ENCODE data around the gene STX19.

DNA sequence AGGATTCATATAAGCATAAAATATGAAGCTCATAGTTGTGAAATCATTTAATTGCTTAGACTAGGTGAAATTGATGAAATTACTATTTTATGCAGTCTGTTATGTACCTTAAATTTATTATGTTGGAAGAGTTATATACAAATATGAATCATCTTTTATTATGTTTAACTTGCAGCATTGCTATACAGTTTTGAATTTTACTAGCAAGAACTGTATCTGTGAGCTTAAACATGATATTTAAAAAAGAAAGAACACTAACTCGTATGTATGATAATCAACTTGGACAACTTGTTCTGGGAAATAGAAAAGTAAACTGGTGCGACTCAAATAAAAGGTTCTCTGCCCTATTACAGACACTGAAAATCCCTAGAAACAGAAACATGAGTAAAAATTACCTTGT, 1.8 kb downstream of the STX19 start:
- TF ChIP-seq, protein P1, sequence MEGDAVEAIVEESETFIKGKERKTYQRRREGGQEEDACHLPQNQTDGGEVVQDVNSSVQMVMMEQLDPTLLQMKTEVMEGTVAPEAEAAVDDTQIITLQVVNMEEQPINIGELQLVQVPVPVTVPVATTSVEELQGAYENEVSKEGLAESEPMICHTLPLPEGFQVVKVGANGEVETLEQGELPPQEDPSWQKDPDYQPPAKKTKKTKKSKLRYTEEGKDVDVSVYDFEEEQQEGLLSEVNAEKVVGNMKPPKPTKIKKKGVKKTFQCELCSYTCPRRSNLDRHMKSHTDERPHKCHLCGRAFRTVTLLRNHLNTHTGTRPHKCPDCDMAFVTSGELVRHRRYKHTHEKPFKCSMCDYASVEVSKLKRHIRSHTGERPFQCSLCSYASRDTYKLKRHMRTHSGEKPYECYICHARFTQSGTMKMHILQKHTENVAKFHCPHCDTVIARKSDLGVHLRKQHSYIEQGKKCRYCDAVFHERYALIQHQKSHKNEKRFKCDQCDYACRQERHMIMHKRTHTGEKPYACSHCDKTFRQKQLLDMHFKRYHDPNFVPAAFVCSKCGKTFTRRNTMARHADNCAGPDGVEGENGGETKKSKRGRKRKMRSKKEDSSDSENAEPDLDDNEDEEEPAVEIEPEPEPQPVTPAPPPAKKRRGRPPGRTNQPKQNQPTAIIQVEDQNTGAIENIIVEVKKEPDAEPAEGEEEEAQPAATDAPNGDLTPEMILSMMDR (IDR thresholded peaks at IDR 0.05; ENCODE audit: low read length), result no peak
- no peak for TF ChIP-seq EZH2 (IDR thresholded peaks at IDR 0.05; ENCODE audit: borderline replicate concordance, low read length)
